Heart left ventricle (tissue), 13 donors: ENCODE data around the gene GJB4.

Source experiments
- CTCF ChIP-seq, 12 donors: fragments of 200-600 bp; sonication (generic) in 4 of 12; IDR thresholded peaks; one replicate each; pipeline versions ENCODE4 v1.5.0 to v1.8.0; 2018 to 2022; ENCODE audit warnings: antibody characterized with exemption in 12 of 12, mild to moderate bottlenecking in 5 of 12
- POLR2A ChIP-seq, 2 donors: fragments of 450-650 bp; IDR thresholded peaks; one replicate each; pipeline ENCODE4 v1.6.1; 2017; ENCODE audit warnings: antibody characterized with exemption in 2 of 2, mild to moderate bottlenecking in 2 of 2, moderate library complexity in 2 of 2
- donor health status: ischemic (EF 13 %, LVEDD 7.1; RV severe dilation, severe dysfunction).
- donor health status: DM: no; HTN: yes; CAD: no.
- donor health status: DM: no; HTN: no; CAD: no.
- donor health status: ischemic (EF 25% LVEDD 6.9; RV normal size, moderate dysfunction).
- donor health status: ischemic (EF 25% LVEDD 5.7; RV mildly dilated, moderate dysfunction).
- donor health status: ischemic (EF 35%, LVEDD 5.7; RV mildly dilated, moderate dysfunction).
- donor health status: nonischemic (EF 11% LVEDD 7.7; RV severe dilation, severe dysfunction).
- donor health status: DM: yes; HTN: yes; CAD: no.
- donor health status: PGD.
- donor health status: ischemic (EF 29% LVEDD 5.4; RV normal size, mild dysfunction).
- donor health status: nonischemic (EF 23%, LVEDD 6.1; RV moderate dilation, normal function).

- TF ChIP-seq POLR2A (IDR thresholded peaks at IDR 0.05) = no peak
- TF ChIP-seq CTCF (IDR thresholded peaks at IDR 0.05) = no peak
Observed at GRCh38 chr1:34762474-34763141, 3.1 kb downstream of the GJB4 start.
